Vagina (tissue), 2 donors: ENCODE measurements around the gene CPNE7. TPM values are rescaled to one million over a fixed set of nuclear protein-coding genes. Genes with fewer than 3 reads are reported as not detected.

ENCODE experiments used
- DNase-seq, 2 donors: peaks; one replicate each; pipeline ENCODE4 v3.0.0-alpha.2; 2017; ENCODE audit errors: extremely low spot score in 2 of 2
- H3K27ac ChIP-seq: fragments of 200-600 bp; sonication (generic); one replicate; pipeline ENCODE4 v1.5.1; 2019
- H3K27me3 ChIP-seq: fragments of 200-600 bp; sonication (generic); one replicate; pipeline ENCODE4 v1.5.1; 2019
- H3K36me3 ChIP-seq, 2 donors: fragments of 200-600 bp; sonication (generic); one replicate each; pipeline ENCODE4 v1.5.1; 2017 to 2019
- H3K4me1 ChIP-seq: fragments of 200-600 bp; sonication (generic); one replicate; pipeline ENCODE4 v1.5.1; 2019
- H3K4me3 ChIP-seq, 2 donors: fragments of 200-600 bp; sonication (generic); 1 replicate in 1 of 2; 2 replicates in 1 of 2; pipeline ENCODE4 v1.5.1; 2016 to 2019
- H3K9me3 ChIP-seq: fragments of 200-600 bp; sonication (generic); one replicate; pipeline ENCODE4 v1.5.1; 2019
- POLR2A ChIP-seq, 2 donors: fragments of 450-650 bp; IDR thresholded peaks; one replicate each; pipeline ENCODE4 v1.6.1; 2017; ENCODE audit warnings: antibody characterized with exemption in 2 of 2, mild to moderate bottlenecking in 2 of 2, moderate library complexity in 2 of 2
- POLR2AphosphoS5 ChIP-seq, 2 donors: sonication (generic); formaldehyde crosslinking; IDR thresholded peaks; one replicate each; pipeline ENCODE4 v1.9.0; 2017; ENCODE audit warnings: antibody characterized with exemption in 2 of 2, mild to moderate bottlenecking in 2 of 2, low read depth in 1 of 2; ENCODE audit not compliant: insufficient read depth in 1 of 2
- intact Hi-C: fragments of 100-400 bp; cut with DNase I; formaldehyde crosslinking; loops from one replicate; pipeline ENCODE4 v1.15.1; 2023
- total RNA-seq: library from RNA; depleted of rRNA; stranded (reverse); fragments of >200 nt; gene quantifications from one replicate; pipeline ENCODE4 v1.2.3, GENCODE V29; 2016
- TF ChIP-seq, protein P1 (sequence below), 3 experiments: fragments of 450-650 bp in 2 of 3; fragments of 200-600 bp in 1 of 3; sonication (generic) in 1 of 3; IDR thresholded peaks; one replicate each; pipeline ENCODE4 v1.5.1; 2017 to 2019; ENCODE audit warnings: antibody characterized with exemption in 3 of 3, mild to moderate bottlenecking in 2 of 3, moderate library complexity in 2 of 3

The CPNE7 gene
- total RNA-seq, 1 donor from 2014 or later, result 4.9 TPM

DNA sequence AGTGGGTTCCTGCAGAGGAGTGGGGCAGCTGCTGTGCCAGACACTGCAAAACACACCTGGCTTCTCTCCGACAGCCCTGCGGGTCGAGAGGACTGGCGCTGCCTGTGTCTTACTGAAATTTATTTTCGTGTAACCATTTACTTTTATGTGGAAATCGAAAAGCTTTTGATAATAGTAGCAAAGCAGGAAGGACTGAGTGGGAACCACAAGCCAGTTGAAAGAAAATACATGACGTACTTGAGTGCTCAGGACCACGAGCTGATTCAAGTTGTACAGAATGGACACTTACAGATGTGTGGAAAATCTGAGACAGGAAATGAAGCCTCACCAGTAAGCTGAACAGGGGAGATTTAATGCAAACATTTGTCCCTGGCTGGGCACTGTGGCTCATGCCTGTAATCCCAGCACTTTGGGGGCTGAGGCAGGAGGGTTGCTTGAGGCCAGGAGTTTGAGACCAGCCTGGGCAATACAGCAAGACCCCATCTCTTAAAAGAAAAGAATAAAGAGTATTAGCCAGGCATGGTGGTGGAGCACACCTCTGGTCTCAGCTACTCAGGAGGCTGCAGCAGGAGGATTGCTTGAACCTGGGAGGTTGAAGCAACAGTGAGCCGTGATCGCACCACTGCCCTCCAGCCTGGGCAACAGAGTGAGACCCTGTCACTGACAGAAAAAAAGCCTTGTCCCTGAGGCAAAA is 26.4 kb upstream of the CPNE7 start:
- H3K9me3 ChIP-seq, result no peaks in the 10 kb centered on the region
- intact Hi-C loops, result no loop called here
- H3K27me3 ChIP-seq, result no peaks in the 10 kb centered on the region
- H3K4me3 ChIP-seq, result no peak overlapping the region
- no peak overlapping the region for H3K27ac ChIP-seq
- H3K4me1 ChIP-seq, result no peaks in the 10 kb centered on the region
- DNase-seq, result no peak
- peaks cover 3 to 83% of the 10 kb centered on the region in 2 donors for H3K36me3 ChIP-seq
- TF ChIP-seq POLR2A (IDR thresholded peaks at IDR 0.05), result no peak
- TF ChIP-seq POLR2AphosphoS5 (IDR thresholded peaks at IDR 0.05; ENCODE audit: insufficient read depth in 1 of 2, low read depth in 1 of 2), result no peak
- TF ChIP-seq, protein P1, sequence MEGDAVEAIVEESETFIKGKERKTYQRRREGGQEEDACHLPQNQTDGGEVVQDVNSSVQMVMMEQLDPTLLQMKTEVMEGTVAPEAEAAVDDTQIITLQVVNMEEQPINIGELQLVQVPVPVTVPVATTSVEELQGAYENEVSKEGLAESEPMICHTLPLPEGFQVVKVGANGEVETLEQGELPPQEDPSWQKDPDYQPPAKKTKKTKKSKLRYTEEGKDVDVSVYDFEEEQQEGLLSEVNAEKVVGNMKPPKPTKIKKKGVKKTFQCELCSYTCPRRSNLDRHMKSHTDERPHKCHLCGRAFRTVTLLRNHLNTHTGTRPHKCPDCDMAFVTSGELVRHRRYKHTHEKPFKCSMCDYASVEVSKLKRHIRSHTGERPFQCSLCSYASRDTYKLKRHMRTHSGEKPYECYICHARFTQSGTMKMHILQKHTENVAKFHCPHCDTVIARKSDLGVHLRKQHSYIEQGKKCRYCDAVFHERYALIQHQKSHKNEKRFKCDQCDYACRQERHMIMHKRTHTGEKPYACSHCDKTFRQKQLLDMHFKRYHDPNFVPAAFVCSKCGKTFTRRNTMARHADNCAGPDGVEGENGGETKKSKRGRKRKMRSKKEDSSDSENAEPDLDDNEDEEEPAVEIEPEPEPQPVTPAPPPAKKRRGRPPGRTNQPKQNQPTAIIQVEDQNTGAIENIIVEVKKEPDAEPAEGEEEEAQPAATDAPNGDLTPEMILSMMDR (IDR thresholded peaks at IDR 0.05), result no peak

DNA sequence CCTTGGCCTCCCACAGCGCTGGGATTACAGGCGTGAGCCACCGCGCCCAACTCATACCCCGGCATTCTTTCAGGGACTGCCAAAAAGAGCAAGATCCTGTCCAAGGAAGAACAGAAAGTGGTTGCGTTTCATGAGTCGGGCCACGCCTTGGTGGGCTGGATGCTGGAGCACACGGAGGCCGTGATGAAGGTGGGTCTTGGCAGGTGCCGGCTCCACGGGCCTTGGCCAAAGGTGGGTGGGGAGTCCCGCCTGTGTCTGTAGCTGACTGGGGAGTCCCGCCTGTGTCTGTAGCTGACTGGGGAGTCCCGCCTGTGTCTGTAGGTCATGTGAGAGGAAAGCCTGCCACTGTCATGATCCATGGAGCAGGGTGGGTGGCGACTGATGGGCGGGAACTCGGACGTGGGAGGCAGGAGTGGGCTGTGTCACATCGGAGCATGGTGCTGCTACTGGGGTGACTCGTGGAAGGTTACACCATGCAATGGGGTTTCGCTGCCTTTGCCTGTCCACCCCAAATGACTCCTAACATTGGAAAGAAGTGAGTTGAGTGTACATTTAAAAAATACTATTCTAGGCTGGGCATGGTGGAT is 25.0 kb upstream of the CPNE7 start:
- Histone ChIP-seq H3K4me3 (no peak overlapping the region), H3K36me3 (peaks cover 3 to 83% of the 10 kb centered on the region in 2 donors), H3K27ac (no peak overlapping the region), H3K4me1 (no peaks in the 10 kb centered on the region), H3K27me3 (no peaks in the 10 kb centered on the region), H3K9me3 (no peaks in the 10 kb centered on the region)
- TF ChIP-seq POLR2AphosphoS5 (IDR thresholded peaks at IDR 0.05; ENCODE audit: insufficient read depth in 1 of 2, low read depth in 1 of 2) (no peak), POLR2A (IDR thresholded peaks at IDR 0.05) (no peak)
- TF ChIP-seq, protein P1 (IDR thresholded peaks at IDR 0.05), result no peak
- intact Hi-C loops, result loop anchor here (10.0 kb wide), 1 partner anchor 216 kb away; no protein-coding TSS in a partner anchor
- DNase-seq, result no peak

DNA sequence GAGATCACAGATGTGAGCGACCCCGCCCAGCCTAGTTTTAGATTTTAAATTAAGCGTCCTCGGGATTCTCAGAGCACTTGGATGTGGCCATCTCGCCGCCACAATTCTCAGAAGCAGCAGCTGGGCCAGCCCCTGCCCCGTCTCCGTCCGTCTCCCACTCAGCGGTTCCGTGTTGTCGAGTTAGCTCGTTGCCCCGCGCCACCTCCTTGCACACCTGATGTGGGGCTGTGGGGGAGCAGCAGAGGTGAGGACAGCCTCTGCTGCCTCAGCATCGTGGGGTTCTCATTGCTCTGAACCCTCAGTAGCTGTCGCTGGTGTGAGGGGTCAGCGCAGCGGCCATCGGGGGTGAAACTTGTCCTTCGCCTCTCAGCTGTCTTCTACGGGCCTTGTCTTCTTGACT is 23.2 kb upstream of the CPNE7 start:
- Histone ChIP-seq H3K9me3 (no peaks in the 10 kb centered on the region), H3K27ac (no peak overlapping the region), H3K4me1 (no peaks in the 10 kb centered on the region), H3K4me3 (no peak overlapping the region), H3K36me3 (peaks cover 0 to 82% of the 10 kb centered on the region in 2 donors), H3K27me3 (no peaks in the 10 kb centered on the region)
- intact Hi-C loops, result loop anchor here (10.0 kb wide), 1 partner anchor 218 kb away; no protein-coding TSS in a partner anchor
- DNase-seq, result no peak
- no peak for TF ChIP-seq POLR2A (IDR thresholded peaks at IDR 0.05)
- no peak for TF ChIP-seq POLR2AphosphoS5 (IDR thresholded peaks at IDR 0.05; ENCODE audit: insufficient read depth in 1 of 2, low read depth in 1 of 2)

DNA sequence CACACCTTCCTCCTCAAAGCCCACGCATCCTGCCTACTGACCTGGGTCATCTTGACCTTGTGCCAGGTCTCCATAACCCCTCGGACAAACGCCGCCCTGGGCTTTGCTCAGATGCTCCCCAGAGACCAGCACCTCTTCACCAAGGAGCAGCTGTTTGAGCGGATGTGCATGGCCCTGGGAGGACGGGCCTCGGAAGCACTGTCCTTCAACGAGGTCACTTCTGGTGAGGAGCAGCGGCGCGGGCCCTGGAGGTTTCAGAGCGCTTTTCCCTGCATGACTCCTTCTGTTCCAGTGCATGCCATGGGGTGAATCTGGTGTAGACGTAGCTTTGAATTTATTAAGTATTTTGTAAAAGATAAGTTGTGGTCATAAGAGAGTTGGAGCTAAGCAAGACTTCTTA is 22.6 kb upstream of the CPNE7 start:
- DNase-seq, result no peak
- no peaks in the 10 kb centered on the region for H3K9me3 ChIP-seq
- no peak for TF ChIP-seq POLR2A (IDR thresholded peaks at IDR 0.05)
- TF ChIP-seq POLR2AphosphoS5 (IDR thresholded peaks at IDR 0.05; ENCODE audit: insufficient read depth in 1 of 2, low read depth in 1 of 2), result no peak
- TF ChIP-seq, protein P1 (IDR thresholded peaks at IDR 0.05), result no peak
- no peak overlapping the region for H3K27ac ChIP-seq
- H3K4me1 ChIP-seq, result no peaks in the 10 kb centered on the region
- intact Hi-C loops, result loop anchor here (10.0 kb wide), 1 partner anchor 218 kb away; no protein-coding TSS in a partner anchor
- H3K4me3 ChIP-seq, result no peak overlapping the region
- peaks cover 0 to 76% of the 10 kb centered on the region in 2 donors for H3K36me3 ChIP-seq
- H3K27me3 ChIP-seq, result no peaks in the 10 kb centered on the region

DNA sequence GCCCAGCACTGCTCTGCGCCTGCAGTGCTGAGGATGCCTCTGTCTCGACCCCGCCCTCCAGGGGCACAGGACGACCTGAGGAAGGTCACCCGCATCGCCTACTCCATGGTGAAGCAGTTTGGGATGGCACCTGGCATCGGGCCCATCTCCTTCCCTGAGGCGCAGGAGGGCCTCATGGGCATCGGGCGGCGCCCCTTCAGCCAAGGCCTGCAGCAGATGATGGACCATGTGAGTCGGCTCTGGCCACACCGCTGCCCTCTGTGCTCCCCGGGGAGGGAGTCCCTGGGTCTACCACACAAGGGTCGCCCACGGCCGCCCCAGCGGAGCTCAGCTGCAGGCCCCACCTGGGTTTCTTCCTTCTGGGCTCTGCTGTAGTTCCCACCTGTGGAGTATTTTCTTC is 21.8 kb upstream of the CPNE7 start:
- intact Hi-C loops, result loop anchor here (10.0 kb wide), 1 partner anchor 219 kb away; no protein-coding TSS in a partner anchor
- Histone ChIP-seq H3K36me3 (peaks cover 0 to 67% of the 10 kb centered on the region in 2 donors), H3K27ac (no peak overlapping the region), H3K4me3 (no peak overlapping the region), H3K4me1 (no peaks in the 10 kb centered on the region), H3K27me3 (no peaks in the 10 kb centered on the region), H3K9me3 (no peaks in the 10 kb centered on the region)
- no peak for TF ChIP-seq POLR2AphosphoS5 (IDR thresholded peaks at IDR 0.05; ENCODE audit: insufficient read depth in 1 of 2, low read depth in 1 of 2)
- DNase-seq, result no peak

DNA sequence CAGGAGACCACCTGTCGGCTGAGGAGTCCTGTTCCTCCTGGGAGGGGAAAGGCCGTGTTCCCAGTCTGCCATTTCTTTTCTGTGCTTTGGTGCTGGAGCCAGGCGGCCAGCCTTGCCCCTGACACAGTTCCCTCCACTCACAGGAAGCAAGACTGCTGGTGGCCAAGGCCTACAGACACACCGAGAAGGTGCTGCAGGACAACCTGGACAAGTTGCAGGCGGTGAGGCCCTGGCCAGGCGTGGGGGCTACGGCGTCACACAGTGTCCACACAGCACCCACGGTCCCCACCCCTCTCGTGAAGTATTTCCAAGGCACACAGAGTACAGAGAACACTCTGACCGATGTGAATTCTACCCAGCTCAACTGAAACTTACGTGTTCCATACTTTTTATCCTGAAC is 21.2 kb upstream of the CPNE7 start:
- H3K36me3 ChIP-seq, result peaks cover 0 to 61% of the 10 kb centered on the region in 2 donors
- H3K27ac ChIP-seq, result no peak overlapping the region
- no peak overlapping the region for H3K4me3 ChIP-seq
- TF ChIP-seq POLR2A (IDR thresholded peaks at IDR 0.05), result no peak
- TF ChIP-seq, protein P1 (IDR thresholded peaks at IDR 0.05), result no peak
- no peak for DNase-seq
- H3K9me3 ChIP-seq, result no peaks in the 10 kb centered on the region
- intact Hi-C loops, result loop anchor here (10.0 kb wide), 1 partner anchor 220 kb away; no protein-coding TSS in a partner anchor
- no peaks in the 10 kb centered on the region for H3K27me3 ChIP-seq
- H3K4me1 ChIP-seq, result peaks cover 2% of the 10 kb centered on the region
